GM19043 (cell line): Measurements from ENCODE around the gene MYBL2.
"Not testable (repeated sequence)": the region's sequence is repeated elsewhere in the genome, so short reads cannot be mapped to it uniquely, and the experiment has no call there.

Source experiments
- ATAC-seq: cut with Tn5 transposase; IDR thresholded peaks from one replicate; pipeline ENCODE4 v1.9.1; 2021; ENCODE audit warnings: low read depth; ENCODE audit not compliant: unreplicated experiment

MYBL2 gene

DNA sequence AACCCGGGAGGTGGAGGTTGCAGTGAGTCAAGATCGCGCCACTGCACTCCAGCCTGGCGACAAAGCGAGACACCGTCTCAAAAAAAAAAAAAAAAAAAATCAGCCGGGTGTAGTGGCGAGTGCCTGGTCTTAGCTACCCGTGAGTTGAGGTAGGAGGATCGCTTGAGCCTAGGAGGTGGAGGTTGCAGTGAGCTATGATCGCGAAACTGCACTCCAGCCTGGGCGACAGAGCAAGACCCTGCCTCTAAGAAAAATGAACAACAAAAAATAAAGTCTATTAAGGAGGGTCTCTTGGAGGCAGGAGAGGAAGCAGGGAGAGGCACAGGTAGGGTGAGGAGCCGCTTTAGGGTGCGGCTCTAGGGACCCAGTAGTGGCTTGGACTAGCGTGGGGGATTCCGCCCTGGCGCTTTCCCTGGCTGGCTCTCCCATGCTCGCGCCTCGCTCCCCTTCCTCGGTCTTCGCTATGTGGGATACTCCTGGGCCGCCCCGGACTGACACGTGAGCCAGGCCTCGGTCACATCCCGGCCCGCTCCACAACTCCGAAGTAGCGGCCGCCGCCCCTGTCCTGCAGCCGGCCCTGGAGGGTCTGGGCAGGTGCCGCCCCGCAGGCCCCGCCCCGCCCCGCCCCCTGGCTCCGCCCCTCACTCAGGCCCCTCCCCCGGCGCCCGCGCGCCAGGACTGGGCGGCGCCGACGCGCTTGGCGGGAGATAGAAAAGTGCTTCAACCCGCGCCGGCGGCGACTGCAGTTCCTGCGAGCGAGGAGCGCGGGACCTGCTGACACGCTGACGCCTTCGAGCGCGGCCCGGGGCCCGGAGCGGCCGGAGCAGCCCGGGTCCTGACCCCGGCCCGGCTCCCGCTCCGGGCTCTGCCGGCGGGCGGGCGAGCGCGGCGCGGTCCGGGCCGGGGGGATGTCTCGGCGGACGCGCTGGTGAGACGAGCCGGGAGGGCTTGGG, at the start of gene MYBL2:
Gene MYBL2 (plus strand): TSS at position 739 of the 953 bp plus-strand sequence. CDS start 170 bp downstream, at position 909.
- peak; percentile 70 for ATAC-seq

DNA sequence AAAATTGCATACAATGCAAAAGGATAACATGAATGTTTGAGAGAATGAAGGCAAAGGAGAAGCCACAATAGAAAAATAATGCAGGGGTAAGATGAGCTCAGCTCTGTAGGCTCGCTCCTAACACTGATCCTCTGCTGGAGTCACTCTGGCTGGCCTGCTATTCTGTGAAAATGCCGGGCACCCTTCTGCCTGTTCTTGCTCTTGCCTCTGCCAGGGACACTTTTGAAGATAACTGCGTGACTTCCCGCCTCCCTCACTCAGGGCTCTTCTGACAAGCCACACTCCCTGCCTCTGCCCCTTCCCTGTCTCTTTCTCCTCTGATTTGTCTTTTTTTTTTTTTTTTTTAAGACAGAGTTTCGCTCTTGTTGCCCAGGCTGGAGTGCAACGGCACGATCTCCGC, 35.3 kb upstream of the MYBL2 start:
- ATAC-seq: no peak

DNA sequence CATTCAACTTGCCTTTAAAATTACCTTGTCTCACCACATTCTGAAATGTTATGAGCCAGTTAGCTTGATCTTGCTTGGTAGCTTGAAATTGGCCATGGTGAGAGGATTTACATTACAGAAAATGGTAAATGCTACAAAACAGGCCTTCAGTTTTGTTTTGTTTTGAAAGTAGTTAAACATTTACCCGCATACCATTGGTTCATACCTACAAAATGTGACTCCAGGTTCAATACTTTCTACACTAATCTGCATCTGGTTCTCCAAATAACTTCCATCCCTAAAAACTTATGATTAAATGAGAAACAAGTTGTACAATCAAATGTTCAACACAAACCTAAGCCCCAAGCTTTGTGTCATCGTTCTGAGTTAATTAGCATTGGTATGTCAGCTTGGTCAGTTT, 30.5 kb upstream of the MYBL2 start:
- ATAC-seq: no peak

DNA sequence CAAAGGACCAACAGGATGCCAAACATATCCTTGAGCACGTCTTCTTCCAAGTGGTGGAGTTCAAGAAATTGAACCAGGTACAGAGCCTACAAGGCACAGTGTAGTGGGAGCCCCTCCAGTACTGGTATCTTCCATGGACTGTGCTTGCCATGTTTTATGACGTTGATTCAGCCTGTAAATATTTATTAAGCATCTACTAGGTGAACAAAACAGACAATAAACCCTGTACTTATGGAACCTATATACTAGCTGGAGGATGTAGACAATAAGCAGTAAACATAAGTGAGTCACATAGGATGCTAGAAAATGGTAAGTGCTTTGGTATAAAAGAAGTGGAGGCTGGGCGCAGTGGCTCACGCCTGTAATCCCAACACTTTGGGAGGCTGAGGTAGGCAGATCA, 24.4 kb upstream of the MYBL2 start:
- ATAC-seq: no peak

DNA sequence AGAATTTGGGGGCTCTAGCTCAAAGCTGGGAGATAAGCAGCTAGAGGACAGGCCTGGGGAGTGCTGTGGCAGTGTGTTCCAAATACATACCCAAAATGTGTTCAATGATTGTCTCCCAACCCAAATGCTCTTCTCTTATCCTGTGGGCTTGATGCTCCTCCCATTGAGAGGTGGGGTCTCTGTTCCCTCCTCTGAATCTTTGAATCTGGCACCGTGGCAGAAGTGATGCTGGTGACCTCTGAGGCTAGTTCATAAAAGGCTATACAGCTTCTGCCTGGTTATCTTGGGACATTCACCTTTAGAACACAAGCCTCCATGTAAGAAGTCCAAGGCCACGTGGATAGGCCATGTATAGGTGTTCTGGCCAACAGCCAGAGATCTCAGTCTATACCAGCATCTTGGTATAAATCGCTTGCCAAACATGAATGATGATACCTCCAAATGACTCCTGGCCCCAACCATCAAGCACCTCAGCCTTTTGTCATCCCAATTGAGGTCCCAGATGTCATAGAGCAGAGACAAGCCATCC, 15.9 kb upstream of the MYBL2 start:
- ATAC-seq: no peak

DNA sequence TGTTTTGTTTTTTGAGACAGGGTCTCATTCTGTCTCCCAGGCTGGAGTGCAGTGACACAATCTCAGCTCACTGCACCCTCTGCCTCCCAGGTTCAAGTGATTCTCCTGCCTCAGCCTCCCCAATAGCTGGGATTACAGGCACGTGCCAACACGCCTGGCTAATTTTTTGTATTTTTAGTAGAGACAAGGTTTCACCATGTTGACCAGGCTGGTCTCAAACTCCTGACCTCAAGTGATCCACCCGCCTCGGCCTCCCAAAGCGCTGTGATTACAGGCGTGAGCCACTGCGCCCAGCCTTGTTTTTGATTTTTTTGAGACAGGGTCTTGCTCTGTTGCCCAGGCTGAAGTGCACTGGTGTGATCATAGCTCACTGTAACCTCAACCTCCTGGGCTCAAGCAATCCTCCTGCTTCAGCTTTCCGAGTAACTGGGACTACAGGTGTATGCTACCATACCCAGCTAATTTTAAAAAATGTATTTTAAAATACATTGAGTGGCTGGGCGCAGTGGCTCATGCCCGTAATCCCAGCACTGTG, 15.2 kb upstream of the MYBL2 start:
- ATAC-seq: not testable (repeated sequence)

DNA sequence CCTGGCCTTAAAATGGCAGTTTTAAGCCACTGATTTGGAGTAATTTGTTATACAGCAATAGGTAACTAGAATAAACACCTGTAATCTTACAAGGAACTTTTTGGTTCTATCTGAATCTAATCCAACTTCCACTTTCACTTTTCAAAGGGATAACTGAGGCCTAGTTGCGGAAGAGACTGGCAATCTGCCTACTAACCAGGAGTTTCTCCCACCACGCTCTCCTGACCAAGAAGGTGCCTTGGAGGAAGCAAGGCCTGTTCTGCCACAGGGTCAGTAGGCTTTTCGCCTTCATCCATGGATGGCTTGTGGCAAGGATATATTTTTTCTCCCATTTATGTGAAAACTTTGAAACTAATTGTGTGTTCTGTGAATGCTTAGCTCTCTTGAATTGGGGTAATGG, 12.9 kb upstream of the MYBL2 start:
- ATAC-seq: no peak

DNA sequence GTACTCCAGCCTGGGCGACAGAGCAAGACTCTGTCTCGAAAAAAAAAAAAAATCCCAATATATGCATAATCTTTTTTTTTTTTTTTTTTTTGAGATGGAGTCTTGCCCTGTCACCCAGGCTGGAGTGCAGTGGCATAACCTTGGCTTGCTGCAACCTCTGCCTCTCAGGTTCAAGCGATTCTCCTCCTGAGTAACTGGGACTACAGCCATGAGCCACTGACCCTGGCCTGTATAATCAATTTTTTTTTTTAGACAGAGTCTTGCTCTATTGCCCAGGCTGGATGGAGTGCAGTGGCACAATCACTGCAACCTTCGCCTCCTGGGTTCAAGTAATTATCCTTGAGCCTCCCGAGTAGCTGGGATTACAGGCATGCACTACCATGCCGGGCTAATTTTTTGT, 11.7 kb upstream of the MYBL2 start:
- ATAC-seq: not testable (repeated sequence)

DNA sequence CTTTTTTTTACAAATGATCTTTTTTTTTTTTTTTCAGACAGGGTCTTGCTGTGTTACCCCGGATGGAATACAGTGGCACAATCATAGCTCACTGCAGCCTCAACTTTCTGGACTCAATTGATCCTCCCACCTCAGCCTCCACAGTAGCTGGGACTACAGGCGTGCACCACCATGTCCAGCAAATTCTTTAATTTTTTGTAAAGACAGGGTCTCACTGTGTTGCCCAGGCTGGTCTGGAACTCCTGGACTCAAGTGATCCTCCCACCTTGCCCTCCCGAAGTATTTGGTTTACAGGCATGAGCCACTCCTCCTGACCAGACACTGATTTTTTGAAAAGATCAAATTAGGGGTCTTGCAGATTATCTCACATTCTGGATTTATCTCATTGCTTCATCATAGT, 11.0 kb upstream of the MYBL2 start:
- no peak for ATAC-seq

DNA sequence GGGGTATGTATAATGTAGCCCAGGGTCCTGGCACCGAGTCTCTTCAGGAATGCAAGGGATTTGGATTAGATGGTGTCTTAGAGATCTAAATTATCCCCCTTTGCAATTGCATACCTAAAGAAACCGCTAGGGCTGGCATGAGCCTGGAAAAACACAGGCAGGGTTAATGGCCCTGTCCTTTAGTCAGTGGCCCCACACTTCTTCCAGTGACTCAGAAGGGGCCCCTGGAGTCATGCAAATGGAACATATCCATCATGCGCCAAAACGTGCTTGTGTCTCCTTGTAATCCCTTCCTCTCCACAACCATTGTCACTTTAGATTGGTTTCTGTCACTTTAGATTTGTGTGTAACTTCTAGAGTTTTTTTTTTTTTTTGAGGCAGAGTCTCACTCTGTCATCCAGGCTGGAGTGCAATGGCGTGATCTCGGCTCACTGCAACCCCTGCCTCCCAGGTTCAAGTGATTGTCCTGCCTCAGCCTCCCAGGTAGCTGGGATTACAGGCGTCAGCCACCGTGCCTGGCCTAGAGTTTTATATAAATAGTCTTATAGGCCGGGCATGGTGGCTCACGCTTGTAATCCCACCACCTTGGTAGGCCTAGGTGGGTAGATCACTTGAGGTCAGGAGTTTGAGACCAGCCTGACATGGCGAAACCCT, 8.7 kb upstream of the MYBL2 start:
- ATAC-seq: no peak

DNA sequence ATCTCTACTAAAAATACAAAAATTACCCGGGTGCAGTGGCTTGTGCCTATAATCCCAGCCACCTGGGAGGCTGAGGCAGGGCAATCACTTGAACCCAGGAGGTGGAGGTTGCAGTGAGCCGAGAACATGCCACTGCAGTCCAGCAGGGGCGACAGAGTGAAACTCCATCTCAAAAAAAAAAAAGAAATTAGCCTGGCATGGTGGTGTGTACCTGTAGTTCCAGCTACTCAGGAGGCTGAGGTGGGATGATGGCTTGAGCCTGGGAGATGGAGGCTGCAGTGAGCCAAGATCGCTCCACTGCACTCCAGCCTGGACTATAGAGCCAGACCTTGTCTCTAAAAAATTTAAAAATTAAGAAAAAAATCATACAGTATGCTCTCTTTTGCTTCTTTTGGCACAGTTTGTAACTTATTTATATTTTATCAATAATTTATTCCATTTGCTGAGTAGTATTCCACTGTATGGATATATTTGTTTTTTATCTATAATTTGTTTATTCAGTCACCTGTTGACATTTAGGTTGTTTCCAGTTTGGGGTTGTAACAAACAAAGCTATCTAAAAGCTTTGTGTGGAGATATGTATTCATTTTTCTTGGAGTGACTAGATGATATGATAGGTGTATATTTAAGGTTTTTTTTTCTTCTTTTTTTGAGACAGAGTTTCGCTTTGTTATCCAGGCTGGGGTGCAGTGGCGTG, 8.0 kb upstream of the MYBL2 start:
- no peak for ATAC-seq

DNA sequence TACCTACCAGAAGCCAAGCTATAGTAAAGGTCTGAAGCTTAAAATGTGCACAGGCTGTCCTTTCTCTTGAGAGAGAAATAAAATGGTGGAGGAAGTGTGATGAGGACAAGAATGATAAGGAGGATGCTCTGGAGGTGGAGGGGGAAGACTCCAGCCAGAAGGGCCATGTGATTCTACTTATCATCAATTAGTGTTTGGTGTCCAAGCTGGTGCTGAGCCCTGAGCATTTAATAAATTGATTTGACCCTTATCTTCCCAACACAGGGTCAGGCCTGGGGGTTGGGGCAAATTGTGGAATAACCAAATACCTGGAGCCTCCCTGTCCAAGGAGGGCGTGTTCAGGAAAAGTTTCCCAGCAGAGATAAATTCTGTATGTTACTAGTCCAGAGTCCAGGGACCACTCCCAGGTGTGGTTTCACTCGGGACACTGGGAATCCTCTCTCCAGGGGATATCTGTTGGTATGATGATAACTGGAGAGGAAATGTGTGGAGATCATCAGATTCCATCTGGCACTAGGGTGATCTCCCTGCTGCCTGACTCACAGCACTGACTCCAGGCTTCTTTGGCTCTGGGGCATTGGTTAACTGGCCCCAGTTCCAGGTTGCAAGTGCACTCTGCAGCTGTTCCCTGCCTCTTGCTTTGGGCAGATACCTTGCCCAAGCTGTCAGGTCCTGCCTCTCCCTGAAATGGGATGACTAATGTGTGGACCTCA, 3.8 kb upstream of the MYBL2 start:
- no peak for ATAC-seq

DNA sequence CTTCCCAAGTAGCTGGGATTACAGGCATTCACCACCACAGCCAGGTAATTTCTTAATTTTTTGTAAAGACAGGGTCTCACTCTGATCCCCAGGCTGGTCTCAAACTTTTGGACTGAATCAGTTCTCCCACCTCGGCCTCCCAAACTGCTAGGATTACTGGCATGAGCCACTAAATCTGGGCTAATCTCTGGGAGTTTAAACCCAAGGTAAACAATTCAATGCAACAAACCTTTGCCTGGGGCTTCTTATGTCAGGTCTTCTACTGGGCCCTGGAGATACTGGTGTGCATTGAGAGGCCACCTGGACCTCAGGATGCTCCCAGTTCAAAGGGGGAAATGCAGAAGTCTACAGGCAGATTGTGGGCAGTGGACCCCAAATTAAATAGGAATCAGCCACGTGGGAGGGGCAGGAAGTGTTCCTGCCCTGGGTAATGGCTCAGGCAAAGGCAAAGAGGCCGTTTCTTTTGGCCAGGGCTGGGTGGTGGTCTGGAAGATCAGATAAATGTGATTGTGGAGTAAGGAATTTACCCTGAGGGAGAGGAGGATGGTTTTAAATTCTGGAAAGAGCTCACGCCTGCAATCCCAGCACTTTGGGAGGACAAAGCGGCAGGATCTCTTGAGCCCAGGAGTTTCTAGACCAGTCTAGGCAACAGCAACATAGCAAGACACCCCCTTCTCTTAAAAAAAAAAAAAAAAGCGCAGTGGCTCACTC, 1.3 kb upstream of the MYBL2 start:
- no peak for ATAC-seq

DNA sequence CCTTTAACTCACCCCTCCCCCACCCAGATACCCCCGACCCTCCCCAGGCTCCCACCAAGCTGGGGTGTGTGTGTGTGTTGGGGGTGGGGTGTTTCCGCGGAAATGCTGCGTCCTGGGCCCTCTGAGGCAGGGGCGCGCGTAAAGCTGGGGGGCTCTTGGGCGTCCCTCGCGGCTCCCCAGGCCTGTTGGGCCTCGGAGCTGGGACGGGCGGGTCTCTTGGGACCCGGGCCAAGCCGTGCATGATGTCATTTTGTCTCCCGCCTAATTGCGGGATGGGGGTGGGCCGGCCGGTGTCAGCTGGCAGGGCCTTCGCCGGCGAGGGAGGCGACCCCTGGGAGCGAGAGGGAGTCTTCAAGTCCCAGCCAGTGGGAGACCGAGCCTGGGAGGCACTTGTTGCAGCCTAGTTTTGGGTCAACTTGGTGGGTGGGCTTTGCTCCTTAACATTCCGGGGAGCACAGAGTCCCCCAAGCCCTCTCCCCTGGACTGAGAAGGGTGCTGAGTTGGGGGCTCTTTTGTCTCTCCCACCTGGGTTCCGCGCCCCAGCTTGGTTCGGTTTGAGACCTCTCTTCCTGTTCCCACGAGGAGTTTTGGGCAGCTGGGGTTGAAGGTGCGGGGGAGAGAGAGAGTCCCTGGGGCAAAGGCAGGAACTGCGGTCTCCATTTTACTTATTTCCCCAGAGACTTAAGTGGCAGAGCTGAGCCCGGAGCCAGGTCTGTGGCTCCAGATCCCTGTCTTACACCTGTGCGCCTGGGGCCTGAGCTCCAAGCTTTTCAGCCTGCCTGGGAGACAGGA, 623 bp downstream of the MYBL2 start:
- no peak for ATAC-seq

DNA sequence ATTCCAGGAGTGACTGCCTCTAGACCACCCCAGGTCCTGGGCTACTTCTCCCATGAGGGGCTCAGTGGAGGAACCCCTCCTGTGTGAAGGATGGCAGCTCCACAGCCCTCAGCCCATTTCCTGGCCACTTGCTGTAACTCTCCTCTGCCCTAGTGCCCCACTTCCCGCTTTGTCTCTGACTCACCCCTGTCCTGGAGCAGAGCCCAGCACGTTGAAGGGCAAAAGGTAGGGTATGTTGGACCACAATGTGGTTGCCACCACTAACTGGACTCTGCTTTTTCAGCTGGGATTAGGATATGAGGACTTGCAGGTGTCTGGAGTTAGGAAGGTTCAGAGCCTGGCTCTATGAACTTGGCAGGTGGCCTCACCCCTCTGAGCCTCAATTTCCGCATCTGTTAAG, 2.4 kb downstream of the MYBL2 start:
- ATAC-seq: no peak

DNA sequence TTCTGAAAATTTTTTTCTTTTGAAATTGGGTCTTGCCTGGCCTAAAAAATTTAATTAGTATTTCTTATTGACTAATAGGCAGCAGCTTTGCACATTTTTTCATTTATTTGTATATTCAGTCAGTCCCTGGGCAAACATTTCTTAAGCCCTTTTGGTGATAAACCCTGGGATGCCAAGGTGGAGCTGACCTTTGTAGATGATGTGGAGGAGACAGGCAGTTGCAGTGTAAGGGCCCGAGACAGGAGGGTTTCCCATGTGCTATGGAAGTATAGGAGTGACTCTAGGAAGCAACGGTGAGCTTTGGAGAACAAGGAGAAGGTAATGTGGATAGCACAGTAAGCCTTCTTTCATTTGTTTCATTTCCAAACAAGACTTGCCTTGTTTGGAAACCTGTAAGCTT, 3.5 kb downstream of the MYBL2 start:
- no peak for ATAC-seq

DNA sequence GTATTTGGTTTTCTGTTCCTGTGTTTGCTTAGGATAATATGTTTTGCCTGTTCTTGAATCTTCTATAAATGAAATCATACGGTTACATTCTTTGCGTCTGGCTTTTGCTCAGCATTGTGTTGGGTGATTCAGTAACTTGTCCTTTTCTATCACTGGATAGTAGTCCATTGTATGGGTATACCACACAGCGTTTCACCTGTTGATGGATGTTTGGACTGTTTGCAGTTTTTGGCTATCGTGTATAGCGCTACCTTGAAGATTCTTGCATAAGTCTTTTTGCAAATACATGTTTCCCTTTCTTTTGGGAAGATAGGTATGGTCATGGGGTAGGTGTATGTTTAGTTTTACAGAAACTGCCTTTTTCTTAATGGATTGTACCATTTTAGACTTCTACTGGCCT, 9.5 kb downstream of the MYBL2 start:
- no peak for ATAC-seq

DNA sequence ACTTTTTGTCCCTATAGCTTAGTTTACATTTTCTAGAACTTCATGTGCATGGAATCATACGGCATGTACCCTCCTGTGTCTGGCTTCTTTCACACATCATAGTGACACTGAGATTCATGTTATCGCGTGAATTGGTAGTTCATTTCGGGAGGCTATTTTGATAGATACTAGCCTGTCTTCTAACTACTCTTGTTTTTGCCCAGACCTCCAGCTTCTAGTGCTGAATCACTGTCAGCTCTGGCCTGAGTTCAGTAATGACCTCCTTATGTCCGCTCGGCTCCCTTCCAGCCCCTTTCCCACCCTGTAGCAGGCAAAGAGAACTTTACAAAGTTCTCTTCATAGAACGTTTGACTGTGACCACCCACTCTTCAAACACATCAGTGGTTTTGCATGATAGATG, 14.1 kb downstream of the MYBL2 start:
- ATAC-seq: no peak

DNA sequence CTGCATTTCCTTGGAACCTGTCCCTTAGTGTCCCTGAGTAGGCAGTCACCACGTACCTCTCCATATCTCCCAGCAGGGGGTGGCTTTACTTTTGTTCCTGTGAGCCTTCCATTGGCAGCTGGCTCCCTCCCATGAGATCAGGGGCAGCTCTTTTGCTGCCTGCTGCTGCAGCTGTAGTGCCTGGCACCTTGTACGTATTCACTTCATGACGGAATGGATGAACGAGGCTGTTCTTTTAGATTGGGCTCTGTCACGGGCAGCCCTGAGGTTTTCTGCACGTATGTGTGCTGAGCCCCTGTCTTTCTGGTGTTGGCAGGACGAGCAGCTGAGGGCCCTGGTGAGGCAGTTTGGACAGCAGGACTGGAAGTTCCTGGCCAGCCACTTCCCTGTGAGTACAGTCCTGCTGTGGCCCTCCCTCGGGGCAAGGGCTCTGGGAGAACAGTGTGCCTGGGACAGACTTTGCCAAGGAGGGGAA, 14.6 kb downstream of the MYBL2 start:
- no peak for ATAC-seq
